ENCODE measurements around the gene MYBPHL.

DNA sequence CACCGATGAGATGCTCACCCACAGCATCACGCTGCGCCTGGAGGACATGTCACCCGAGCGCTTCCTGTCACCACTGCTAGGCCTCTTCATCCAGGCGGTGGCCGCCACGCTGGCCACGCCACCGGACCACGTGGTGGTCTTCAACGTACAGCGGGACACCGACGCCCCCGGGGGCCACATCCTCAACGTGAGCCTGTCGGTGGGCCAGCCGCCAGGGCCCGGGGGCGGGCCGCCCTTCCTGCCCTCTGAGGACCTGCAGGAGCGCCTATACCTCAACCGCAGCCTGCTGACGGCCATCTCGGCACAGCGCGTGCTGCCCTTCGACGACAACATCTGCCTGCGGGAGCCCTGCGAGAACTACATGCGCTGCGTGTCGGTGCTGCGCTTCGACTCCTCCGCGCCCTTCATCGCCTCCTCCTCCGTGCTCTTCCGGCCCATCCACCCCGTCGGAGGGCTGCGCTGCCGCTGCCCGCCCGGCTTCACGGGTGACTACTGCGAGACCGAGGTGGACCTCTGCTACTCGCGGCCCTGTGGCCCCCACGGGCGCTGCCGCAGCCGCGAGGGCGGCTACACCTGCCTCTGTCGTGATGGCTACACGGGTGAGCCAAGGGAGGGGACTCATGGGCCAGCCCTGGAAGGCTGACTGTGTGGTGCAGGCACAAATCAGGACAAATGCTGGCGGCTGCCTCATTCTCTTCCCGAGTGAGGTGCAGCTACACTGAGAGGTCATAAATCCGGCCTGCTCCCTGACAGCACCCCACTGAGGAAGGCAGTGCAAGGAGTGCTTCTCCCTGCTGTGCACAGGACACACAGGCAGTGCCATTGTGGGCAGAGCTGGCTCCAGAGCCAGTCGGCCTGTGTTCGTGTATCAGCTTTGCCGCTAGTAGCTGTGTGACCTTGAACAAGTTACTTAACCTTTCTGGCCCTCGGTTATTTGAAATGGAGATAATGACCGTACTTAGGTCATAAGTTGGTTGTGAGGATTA, 48.0 kb downstream of the MYBPHL start:
- TF ChIP-seq EZH2phosphoT487 (IDR thresholded peaks at IDR 0.05; ENCODE audit: unreplicated experiment) (no peak), EZH2 (IDR thresholded peaks at IDR 0.05; ENCODE audit: low read depth, unreplicated experiment) (no peak), REST (IDR thresholded peaks at IDR 0.05; ENCODE audit: unreplicated experiment) (no peak), POLR2AphosphoS5 (IDR thresholded peaks at IDR 0.05; ENCODE audit: low read depth) (no peak), JUNB (IDR thresholded peaks at IDR 0.05; ENCODE audit: unreplicated experiment) (no peak), ZNF331 (CRISPR knock-in tag; IDR thresholded peaks at IDR 0.05; ENCODE audit: low read depth) (no peak), ZNF114 (CRISPR knock-in tag; IDR thresholded peaks at IDR 0.05) (no peak), NANOG (IDR thresholded peaks at IDR 0.05; ENCODE audit: borderline replicate concordance) (no peak), CREB1 (CRISPR knock-in tag; IDR thresholded peaks at IDR 0.05; ENCODE audit: low read depth) (no peak)
- TF ChIP-seq, protein P1, sequence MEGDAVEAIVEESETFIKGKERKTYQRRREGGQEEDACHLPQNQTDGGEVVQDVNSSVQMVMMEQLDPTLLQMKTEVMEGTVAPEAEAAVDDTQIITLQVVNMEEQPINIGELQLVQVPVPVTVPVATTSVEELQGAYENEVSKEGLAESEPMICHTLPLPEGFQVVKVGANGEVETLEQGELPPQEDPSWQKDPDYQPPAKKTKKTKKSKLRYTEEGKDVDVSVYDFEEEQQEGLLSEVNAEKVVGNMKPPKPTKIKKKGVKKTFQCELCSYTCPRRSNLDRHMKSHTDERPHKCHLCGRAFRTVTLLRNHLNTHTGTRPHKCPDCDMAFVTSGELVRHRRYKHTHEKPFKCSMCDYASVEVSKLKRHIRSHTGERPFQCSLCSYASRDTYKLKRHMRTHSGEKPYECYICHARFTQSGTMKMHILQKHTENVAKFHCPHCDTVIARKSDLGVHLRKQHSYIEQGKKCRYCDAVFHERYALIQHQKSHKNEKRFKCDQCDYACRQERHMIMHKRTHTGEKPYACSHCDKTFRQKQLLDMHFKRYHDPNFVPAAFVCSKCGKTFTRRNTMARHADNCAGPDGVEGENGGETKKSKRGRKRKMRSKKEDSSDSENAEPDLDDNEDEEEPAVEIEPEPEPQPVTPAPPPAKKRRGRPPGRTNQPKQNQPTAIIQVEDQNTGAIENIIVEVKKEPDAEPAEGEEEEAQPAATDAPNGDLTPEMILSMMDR (conservative IDR thresholded peaks at IDR 0.05; ENCODE audit: low read depth in 2 of 2), result no peak

All from GM23338 (cell line).